HG03469 (cell line): ENCODE results near the gene ATP5F1D.
A peak's percentile ranks its signal among the peaks of the same experiment; 100 is the strongest.

ENCODE experiments used
- ATAC-seq: cut with Tn5 transposase; IDR thresholded peaks from one replicate; pipeline ENCODE4 v1.9.1; 2021; ENCODE audit warnings: mild to moderate bottlenecking, moderate library complexity, moderate number of reproducible peaks; ENCODE audit not compliant: unreplicated experiment

The ATP5F1D gene

GRCh38 chr19:1268226-1269064, 26.9 kb downstream of the ATP5F1D start:
- ATAC-seq, result no peak

DNA sequence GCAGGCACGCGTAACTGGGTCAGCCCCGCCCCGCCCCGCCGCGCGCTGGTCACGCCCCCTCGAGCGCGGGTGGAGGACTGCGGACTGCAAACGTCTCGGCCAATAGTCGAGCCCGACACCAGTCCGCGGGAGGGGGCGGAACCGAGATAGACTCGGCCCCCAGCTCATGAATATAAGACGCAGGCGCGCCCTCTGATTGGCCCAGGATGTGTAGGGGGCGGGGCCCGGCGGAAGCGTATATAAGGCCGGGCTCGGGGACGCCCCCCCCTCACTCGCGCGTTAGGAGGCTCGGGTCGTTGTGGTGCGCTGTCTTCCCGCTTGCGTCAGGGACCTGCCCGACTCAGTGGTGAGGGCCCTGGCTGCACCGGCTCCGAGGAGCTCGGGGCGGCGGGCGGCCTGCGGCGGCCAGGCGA, 27.5 kb downstream of the ATP5F1D start, which contains the start of gene CIRBP:
Gene CIRBP, plus strand, starts transcription at position 268 of the 413 bp plus-strand sequence. CDS start 1,602 bp downstream, outside the sequence.
- ATAC-seq, result peak; percentile 28

GRCh38 chr19:1269478-1270212, 28.1 kb downstream of the ATP5F1D start:
- ATAC-seq, result peak; percentile 9

DNA sequence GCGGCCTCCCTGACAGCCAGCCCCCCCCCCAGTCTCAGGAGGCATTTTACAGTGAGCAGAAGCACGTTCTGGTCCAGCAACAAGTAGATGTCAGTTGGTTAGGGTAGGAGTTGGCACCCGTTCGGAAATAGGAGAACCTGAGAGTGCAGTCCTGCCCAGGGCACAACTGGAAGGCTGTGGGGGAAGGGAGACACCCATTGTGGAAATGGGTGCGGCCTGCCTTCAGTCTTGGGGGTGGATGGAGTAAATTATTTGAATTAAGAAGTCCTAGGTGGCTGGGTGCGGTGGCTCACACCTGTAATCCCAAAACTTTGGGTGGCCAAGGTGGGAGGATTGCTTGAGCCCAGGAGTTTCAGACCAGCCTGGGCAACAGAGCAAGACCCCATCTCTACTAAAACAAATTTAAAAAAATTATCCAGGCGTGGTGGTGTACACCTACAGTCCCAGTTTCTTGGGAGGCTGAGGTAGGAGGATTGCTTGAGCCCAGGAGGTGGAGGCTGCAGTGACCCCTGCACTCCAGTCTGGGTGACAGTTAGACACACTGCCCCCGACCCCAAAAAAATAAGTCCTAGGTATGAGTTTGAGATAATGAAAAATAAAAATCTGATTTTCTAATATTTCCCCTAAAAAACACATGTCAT, 28.8 kb downstream of the ATP5F1D start:
- no peak for ATAC-seq

- no peak for ATAC-seq
Measured at GRCh38 chr19:1270854-1271527, 29.4 kb downstream of the ATP5F1D start.

GRCh38 chr19:1271528-1272422, 30.2 kb downstream of the ATP5F1D start:
- no peak for ATAC-seq

- no peak for ATAC-seq
Measured at GRCh38 chr19:1272423-1273262, 31.1 kb downstream of the ATP5F1D start.

GRCh38 chr19:1273263-1274041, 31.9 kb downstream of the ATP5F1D start:
- no peak for ATAC-seq

DNA sequence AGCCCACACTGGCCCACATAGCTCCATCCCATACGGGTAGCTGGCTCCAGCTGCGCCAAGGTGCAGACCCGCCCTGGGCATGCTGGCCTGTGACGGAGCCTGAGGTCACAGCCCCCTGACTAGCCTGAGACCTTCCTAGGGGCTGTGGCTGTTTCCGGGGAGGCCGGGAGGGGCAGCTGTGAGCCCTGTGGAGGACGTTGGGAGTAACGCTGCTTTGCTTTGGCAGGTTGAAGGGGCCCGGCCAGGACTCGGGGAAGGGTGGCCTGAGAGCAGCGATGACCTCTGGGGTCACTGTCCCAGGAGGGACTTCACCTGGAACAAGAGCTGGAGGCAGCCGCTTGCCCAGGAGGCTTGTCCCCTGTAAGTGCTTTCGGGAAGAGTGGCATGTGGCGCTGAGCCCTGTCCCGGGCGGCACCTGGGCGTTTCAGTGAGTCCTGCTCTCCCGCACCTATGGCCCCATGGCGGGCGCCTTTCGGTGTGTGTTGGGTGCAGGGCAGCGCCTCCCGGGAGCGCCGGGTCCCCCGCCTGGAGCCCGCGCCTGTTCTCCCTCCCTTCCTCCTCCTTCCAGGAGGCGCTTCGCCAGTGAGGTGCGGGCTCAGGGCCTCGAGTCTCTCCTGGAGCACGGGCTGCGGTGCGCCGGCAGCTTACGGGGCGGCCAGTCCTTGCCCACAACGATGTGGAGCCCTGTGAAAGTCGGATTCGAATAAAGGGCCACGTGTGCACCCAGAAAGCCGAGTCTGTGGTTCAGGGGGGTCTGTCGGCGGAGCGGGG, 32.7 kb downstream of the ATP5F1D start:
- ATAC-seq, result no peak

- no peak for ATAC-seq
Measured at GRCh38 chr19:1274852-1275259, 33.3 kb downstream of the ATP5F1D start.

DNA sequence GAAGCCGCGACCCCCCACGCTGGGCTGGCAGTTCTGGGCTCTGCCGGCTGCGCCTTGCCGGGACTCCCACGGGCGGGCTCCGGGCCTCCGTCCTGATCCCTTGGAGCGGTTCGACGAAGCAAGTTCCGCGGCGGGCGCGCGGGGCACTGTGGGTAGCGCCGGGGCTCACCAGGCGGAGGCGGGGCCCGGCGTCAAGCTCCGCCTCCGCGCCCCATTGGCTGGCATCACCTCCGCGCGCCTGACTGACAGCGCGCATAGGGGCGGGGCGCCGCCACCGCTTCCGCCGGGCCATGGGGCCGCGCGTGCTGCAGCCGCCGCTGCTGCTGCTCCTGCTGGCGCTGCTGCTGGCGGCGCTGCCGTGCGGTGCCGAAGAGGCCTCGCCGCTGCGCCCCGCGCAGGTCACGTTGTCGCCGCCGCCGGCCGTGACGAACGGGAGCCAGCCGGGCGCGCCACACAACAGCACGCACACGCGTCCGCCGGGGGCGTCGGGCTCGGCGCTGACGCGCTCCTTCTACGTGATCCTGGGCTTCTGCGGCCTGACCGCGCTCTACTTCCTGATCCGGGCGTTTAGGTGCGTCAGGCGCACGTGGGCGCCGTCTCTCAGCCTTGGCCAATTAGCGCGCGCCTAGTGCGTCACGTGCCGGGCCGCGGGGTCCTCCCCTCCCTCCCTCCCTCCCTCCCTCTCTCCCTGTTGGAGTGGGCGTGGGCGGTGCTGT, 33.9 kb downstream of the ATP5F1D start, which contains the start of gene FAM174C:
Gene FAM174C, plus strand, starts transcription at position 271 of the 716 bp plus-strand sequence. Its CDS starts 20 bp downstream, at position 291.
- ATAC-seq, result peak; percentile 53

DNA sequence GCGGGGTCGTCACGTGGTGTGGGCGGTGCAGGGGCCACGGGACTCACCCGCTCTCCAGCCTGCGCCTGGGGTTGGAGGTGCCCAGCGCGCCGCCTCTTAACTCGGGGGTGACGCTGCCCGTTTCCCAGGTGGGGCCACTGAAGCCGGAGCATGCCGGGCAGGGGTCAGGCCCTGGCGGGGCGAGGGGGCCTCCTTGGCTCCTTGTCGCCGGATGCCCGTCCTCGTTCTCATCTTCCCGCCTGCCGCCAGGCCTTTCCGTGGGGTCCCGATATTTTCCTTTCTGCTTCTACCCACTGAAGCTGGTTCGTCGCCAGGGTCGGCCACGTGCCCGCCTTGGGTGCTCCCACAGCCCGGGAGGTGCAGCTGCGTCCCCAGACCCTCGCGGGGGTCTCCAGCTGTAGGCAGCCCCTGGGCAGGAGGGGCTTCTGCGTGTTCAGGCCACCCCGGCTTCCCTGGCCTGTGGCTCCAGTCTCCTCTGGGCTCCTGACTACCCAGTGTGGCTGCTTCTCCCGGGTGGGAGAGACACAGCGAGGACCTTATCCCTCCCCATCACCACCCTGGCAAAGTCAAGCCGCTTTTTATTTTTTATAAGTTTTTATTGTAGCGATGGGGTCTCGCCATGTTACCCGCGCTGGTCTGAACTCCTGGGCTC, 34.6 kb downstream of the ATP5F1D start:
- ATAC-seq, result peak; percentile 14

DNA sequence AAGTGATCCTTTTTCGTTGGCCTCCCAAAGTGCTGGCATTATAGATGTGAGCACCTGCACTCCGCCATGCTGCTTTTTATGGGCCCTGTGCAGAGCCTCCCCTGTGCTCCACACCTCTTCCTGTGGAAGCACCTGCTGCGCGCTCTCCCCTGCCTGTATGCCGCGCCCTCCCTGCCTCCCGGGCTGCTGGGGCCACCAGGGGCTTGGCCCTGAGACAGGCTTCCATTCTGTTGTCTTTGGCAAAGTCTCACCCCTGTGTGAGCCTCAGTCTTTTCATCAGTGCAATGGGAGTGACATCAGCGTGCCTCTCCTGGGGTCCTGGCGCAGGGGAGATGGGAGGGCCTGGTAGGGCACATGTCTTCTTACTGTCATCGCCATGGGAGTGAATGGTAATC, 35.1 kb downstream of the ATP5F1D start:
- ATAC-seq, result no peak

- no peak for ATAC-seq
Measured at GRCh38 chr19:1277061-1277460, 35.5 kb downstream of the ATP5F1D start.

DNA sequence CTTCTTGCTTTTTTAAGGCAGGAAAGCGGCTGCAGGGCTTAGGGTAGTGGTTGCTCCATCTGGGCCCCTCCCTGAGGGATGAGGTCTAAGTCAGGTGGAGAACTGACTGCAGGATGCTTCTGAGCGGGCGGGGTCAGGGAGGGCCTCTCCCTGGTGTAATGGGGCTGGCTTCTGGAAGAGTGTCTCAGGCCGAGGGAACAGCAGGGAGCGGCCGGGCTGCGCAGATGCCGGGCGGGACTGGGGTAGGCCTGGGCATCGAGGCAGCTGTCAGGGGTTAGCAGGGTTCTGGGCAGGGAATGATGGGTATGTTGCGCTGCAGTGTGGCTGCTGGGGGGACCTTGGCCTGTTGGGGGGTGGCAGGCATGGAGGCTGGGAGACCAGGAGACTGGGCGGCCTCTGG, 36.5 kb downstream of the ATP5F1D start:
- ATAC-seq, result no peak
